ENCODE results near the gene IFI27. TPM values are rescaled to one million over a fixed set of nuclear protein-coding genes. Genes with fewer than 3 reads are reported as not detected.
A peak's percentile ranks its signal among the peaks of the same experiment; 100 is the strongest.

IFI27 gene
- total RNA-seq, 4 donors from 2014 or later = 65.6 to 179 (median 123) TPM

- intact Hi-C loops (cut with DNase I; ENCODE audit: low total_unique reads) (no loop called here), in situ Hi-C loops (cut with MboI; ENCODE audit: low sequenced_read_pairs in 4 of 4) (no loop called here)
- Histone ChIP-seq H3K4me1 (peaks cover 0 to 3% of the 10 kb centered on the region in 2 donors), H3K9me3 (no peaks in the 10 kb centered on the region), H3K27ac (peak overlapping the region; percentile 56 to 85 (median 80)), H3K4me3 (peak overlapping the region in 1 of 4 donors; percentile 61), H3K27me3 (no peaks in the 10 kb centered on the region), H3K36me3 (no peaks in the 10 kb centered on the region)
- DNase-seq (no peak), ATAC-seq (no peak)
- TF ChIP-seq POLR2A (IDR thresholded peaks at IDR 0.05) (no peak), CTCF (IDR thresholded peaks at IDR 0.05 in 4 of 5, conservative IDR thresholded peaks at IDR 0.05 in 1 of 5) (no peak)
Observed at GRCh38 chr14:94113490-94113889, 3.0 kb downstream of the IFI27 start.

GRCh38 chr14:94113908-94114588, 3.5 kb downstream of the IFI27 start:
- in situ Hi-C loops (cut with MboI; ENCODE audit: low sequenced_read_pairs in 4 of 4) (no loop called here), intact Hi-C loops (cut with DNase I; ENCODE audit: low total_unique reads) (no loop called here)
- no peak for TF ChIP-seq POLR2A (IDR thresholded peaks at IDR 0.05)
- no peak for TF ChIP-seq CTCF (IDR thresholded peaks at IDR 0.05 in 4 of 5, conservative IDR thresholded peaks at IDR 0.05 in 1 of 5)
- Histone ChIP-seq H3K9me3 (no peaks in the 10 kb centered on the region), H3K4me1 (peaks cover 0 to 3% of the 10 kb centered on the region in 2 donors), H3K27ac (peak overlapping the region; percentile 56 to 85 (median 80)), H3K4me3 (peak overlapping the region in 2 of 4 donors; percentile 8 to 13), H3K27me3 (peaks cover 0 to under 1% (median 0%) of the 10 kb centered on the region in 3 donors), H3K36me3 (no peaks in the 10 kb centered on the region)
- no peak for ATAC-seq
- no peak for DNase-seq

GRCh38 chr14:94114589-94115057, 4.1 kb downstream of the IFI27 start:
- Histone ChIP-seq H3K9me3 (peaks cover 0 to 5% (median 0%) of the 10 kb centered on the region in 3 donors), H3K27ac (peak overlapping the region; percentile 56 to 85 (median 80)), H3K27me3 (peaks cover 0 to 3% (median 0%) of the 10 kb centered on the region in 3 donors), H3K4me3 (peak overlapping the region in 3 of 4 donors; percentile 1 to 13 (median 8)), H3K36me3 (no peaks in the 10 kb centered on the region), H3K4me1 (peaks cover 0 to 2% of the 10 kb centered on the region in 2 donors)
- ATAC-seq = no peak
- intact Hi-C loops (cut with DNase I; ENCODE audit: low total_unique reads) = no loop called here
- DNase-seq = no peak
- in situ Hi-C loops (cut with MboI; ENCODE audit: low sequenced_read_pairs in 4 of 4) = no loop called here
- no peak for TF ChIP-seq POLR2A (IDR thresholded peaks at IDR 0.05)
- no peak for TF ChIP-seq CTCF (IDR thresholded peaks at IDR 0.05 in 4 of 5, conservative IDR thresholded peaks at IDR 0.05 in 1 of 5)

GRCh38 chr14:94115058-94115591, 4.6 kb downstream of the IFI27 start:
- TF ChIP-seq POLR2A (IDR thresholded peaks at IDR 0.05) = peak in 1 of 2 donors; percentile 10
- no peak for TF ChIP-seq CTCF (IDR thresholded peaks at IDR 0.05 in 4 of 5, conservative IDR thresholded peaks at IDR 0.05 in 1 of 5)
- Histone ChIP-seq H3K27me3 (peaks cover 0 to 3% (median 0%) of the 10 kb centered on the region in 3 donors), H3K9me3 (peaks cover 0 to 9% (median 0%) of the 10 kb centered on the region in 3 donors), H3K4me3 (peak overlapping the region in 2 of 4 donors; percentile 8 to 13), H3K36me3 (no peaks in the 10 kb centered on the region), H3K4me1 (no peaks in the 10 kb centered on the region), H3K27ac (peak overlapping the region; percentile 56 to 85 (median 80))
- in situ Hi-C loops (cut with MboI; ENCODE audit: low sequenced_read_pairs in 4 of 4) = no loop called here
- DNase-seq (no peak), ATAC-seq (peak; percentile 50 to 59)
- intact Hi-C loops (cut with DNase I; ENCODE audit: low total_unique reads) = no loop called here
